HepG2 (cell line): ENCODE results near the gene CD9. TPM values are rescaled to one million over a fixed set of nuclear protein-coding genes. Genes with fewer than 3 reads are reported as not detected.

ENCODE experiments used
- ETV6 ChIP-seq: sonication (generic); formaldehyde crosslinking; conservative IDR thresholded peaks from 2 replicates; pipeline ENCODE4 v1.4.0; 2020; ENCODE audit warnings: missing genetic modification reagents
- GABPA ChIP-seq, 2 experiments: IDR thresholded peaks; 2 replicates each; pipeline ENCODE4 v1.6.1; 2011 to 2016; ENCODE audit warnings: low read depth in 2 of 2, low read length in 1 of 2, missing biosample characterization in 1 of 2, missing genetic modification characterization in 1 of 2
- KLF9 ChIP-seq: IDR thresholded peaks from 2 replicates; pipeline ENCODE4 v1.6.1; 2016; ENCODE audit warnings: low read depth
- NR3C1 ChIP-seq: sonication (generic); formaldehyde crosslinking; IDR thresholded peaks from 2 replicates; pipeline ENCODE4 v1.4.0; 2020; ENCODE audit warnings: missing genetic modification reagents
- SKIL ChIP-seq: sonication (generic); formaldehyde crosslinking; IDR thresholded peaks from 2 replicates; pipeline ENCODE4 v1.8.0; 2022; ENCODE audit warnings: missing genetic modification reagents, mild to moderate bottlenecking, moderate library complexity, borderline replicate concordance
- SP5 ChIP-seq: IDR thresholded peaks from 2 replicates; pipeline ENCODE4 v1.6.1; 2016; ENCODE audit warnings: low read depth, borderline replicate concordance
- TCF7 ChIP-seq: sonication (generic); IDR thresholded peaks from 2 replicates; pipeline ENCODE4 v1.6.1; 2016; ENCODE audit warnings: antibody characterized with exemption, low read depth
- ZFAT ChIP-seq: sonication (generic); formaldehyde crosslinking; conservative IDR thresholded peaks from 2 replicates; pipeline ENCODE4 v1.8.1; 2023; ENCODE audit warnings: missing genetic modification reagents, inconsistent platforms
- ZIK1 ChIP-seq: sonication (generic); formaldehyde crosslinking; IDR thresholded peaks from 2 replicates; pipeline ENCODE4 v1.5.0; 2020; ENCODE audit warnings: mild to moderate bottlenecking, low read depth, missing genetic modification reagents, borderline replicate concordance
- ZNF460 ChIP-seq: sonication (generic); formaldehyde crosslinking; IDR thresholded peaks from 2 replicates; pipeline ENCODE4 v1.5.1; 2020; ENCODE audit warnings: missing genetic modification reagents, mild to moderate bottlenecking, borderline replicate concordance
- ZNF674 ChIP-seq: sonication (generic); formaldehyde crosslinking; IDR thresholded peaks from 2 replicates; pipeline ENCODE4 v1.5.0; 2020; ENCODE audit warnings: low read depth, mild to moderate bottlenecking, missing genetic modification reagents
- ZNF768 ChIP-seq: sonication (generic); formaldehyde crosslinking; IDR thresholded peaks from 2 replicates; pipeline ENCODE4 v1.4.0; 2020; ENCODE audit warnings: missing genetic modification reagents
- ZNF770 ChIP-seq: sonication (generic); formaldehyde crosslinking; IDR thresholded peaks from 2 replicates; pipeline ENCODE4 v1.5.0; 2020; ENCODE audit warnings: mild to moderate bottlenecking, missing genetic modification reagents
- polyA plus RNA-seq, 8 experiments: library from polyadenylated mRNA; depleted of rRNA in 3 of 8; stranded (reverse) in 7 of 8; unstranded in 1 of 8; fragments of >200 nt; fragmentation: Illumina TruSeq in 4 of 8; extraction: Trizol in 4 of 8; gene quantifications; 2 replicates each; pipeline versions ENCODE4 v1.2.1 to v1.2.3, GENCODE V29; 2011 to 2016; ENCODE audit warnings: low read depth in 4 of 8, missing spikeins in 1 of 8, mixed read lengths in 1 of 8; ENCODE audit not compliant: insufficient read depth in 1 of 8
- total RNA-seq, 5 experiments: library from RNA; depleted of rRNA; stranded (reverse); fragments of >200 nt; fragmentation: Illumina TruSeq; extraction: Trizol; gene quantifications; 2 replicates each; pipeline ENCODE4 v1.2.3, GENCODE V29; 2016; ENCODE audit warnings: low read depth in 1 of 5
- TF ChIP-seq, protein P1 (sequence below): sonication (generic); formaldehyde crosslinking; IDR thresholded peaks from 2 replicates; pipeline ENCODE4 v1.4.0; 2020; ENCODE audit warnings: mild to moderate bottlenecking, missing genetic modification reagents

The CD9 gene
- total and polyA plus RNA-seq, 2 of the 13 experiments (the other 11 are each of a cell fraction or from before 2014, with no cell fraction given): 5.8 to 38.3 TPM

DNA sequence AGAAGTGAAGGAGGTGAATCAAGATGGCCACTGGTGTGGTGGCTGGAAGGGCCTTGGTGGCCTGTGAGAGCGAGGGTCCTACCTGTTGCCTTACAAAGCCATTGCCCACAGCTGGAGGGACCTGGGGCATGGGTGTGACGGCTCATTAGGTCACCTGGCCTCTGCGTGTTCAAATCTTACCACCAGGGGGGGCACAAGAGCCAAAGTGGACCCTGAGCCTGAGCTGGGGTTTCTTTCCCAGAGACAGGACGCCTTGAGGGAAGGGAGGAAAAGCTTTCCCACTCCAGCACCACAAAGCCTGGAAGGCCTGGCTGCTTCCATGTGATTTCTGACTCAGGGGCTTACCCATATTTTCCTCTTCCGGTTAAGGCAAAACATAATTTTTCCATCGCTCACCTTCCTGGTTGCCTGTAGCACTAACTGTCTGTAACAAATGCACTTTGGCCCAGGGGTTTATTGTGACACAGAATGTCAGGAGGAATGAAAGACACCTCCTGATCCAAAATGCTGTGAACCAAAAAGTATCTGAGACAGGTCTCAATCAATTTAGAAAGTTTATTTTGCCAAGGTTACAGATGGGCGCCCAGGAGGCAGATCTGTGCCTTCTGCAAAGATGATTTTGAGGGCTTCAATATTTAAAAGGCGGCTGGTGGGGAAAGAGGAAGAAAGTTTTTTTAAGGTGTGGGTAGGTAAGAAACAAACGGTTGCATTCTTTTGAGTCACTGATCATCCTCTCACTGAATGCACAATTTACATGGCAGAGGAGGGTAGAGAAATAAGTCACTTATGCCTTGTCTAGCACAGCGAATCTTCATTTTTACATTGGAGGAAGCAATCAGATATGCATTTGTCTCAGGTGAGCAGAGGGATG lies 4.3 kb upstream of the CD9 start (continued):
- TF ChIP-seq ZFAT (CRISPR knock-in tag) (no peak), GABPA (IDR thresholded peaks at IDR 0.05; ENCODE audit: low read depth, low read length) (no peak), GABPA (CRISPR knock-in tag; IDR thresholded peaks at IDR 0.05; ENCODE audit: low read depth) (peak; percentile 66), ETV6 (CRISPR knock-in tag) (no peak), NR3C1 (no peak), ZNF768 (CRISPR knock-in tag) (no peak), ZNF770 (CRISPR knock-in tag) (no peak), ZNF674 (CRISPR knock-in tag) (no peak), ZNF460 (CRISPR knock-in tag) (no peak), ZIK1 (CRISPR knock-in tag) (no peak), SKIL (CRISPR knock-in tag) (no peak), TCF7 (no peak), KLF9 (CRISPR knock-in tag) (no peak), SP5 (CRISPR knock-in tag) (no peak)
- TF ChIP-seq, protein P1, sequence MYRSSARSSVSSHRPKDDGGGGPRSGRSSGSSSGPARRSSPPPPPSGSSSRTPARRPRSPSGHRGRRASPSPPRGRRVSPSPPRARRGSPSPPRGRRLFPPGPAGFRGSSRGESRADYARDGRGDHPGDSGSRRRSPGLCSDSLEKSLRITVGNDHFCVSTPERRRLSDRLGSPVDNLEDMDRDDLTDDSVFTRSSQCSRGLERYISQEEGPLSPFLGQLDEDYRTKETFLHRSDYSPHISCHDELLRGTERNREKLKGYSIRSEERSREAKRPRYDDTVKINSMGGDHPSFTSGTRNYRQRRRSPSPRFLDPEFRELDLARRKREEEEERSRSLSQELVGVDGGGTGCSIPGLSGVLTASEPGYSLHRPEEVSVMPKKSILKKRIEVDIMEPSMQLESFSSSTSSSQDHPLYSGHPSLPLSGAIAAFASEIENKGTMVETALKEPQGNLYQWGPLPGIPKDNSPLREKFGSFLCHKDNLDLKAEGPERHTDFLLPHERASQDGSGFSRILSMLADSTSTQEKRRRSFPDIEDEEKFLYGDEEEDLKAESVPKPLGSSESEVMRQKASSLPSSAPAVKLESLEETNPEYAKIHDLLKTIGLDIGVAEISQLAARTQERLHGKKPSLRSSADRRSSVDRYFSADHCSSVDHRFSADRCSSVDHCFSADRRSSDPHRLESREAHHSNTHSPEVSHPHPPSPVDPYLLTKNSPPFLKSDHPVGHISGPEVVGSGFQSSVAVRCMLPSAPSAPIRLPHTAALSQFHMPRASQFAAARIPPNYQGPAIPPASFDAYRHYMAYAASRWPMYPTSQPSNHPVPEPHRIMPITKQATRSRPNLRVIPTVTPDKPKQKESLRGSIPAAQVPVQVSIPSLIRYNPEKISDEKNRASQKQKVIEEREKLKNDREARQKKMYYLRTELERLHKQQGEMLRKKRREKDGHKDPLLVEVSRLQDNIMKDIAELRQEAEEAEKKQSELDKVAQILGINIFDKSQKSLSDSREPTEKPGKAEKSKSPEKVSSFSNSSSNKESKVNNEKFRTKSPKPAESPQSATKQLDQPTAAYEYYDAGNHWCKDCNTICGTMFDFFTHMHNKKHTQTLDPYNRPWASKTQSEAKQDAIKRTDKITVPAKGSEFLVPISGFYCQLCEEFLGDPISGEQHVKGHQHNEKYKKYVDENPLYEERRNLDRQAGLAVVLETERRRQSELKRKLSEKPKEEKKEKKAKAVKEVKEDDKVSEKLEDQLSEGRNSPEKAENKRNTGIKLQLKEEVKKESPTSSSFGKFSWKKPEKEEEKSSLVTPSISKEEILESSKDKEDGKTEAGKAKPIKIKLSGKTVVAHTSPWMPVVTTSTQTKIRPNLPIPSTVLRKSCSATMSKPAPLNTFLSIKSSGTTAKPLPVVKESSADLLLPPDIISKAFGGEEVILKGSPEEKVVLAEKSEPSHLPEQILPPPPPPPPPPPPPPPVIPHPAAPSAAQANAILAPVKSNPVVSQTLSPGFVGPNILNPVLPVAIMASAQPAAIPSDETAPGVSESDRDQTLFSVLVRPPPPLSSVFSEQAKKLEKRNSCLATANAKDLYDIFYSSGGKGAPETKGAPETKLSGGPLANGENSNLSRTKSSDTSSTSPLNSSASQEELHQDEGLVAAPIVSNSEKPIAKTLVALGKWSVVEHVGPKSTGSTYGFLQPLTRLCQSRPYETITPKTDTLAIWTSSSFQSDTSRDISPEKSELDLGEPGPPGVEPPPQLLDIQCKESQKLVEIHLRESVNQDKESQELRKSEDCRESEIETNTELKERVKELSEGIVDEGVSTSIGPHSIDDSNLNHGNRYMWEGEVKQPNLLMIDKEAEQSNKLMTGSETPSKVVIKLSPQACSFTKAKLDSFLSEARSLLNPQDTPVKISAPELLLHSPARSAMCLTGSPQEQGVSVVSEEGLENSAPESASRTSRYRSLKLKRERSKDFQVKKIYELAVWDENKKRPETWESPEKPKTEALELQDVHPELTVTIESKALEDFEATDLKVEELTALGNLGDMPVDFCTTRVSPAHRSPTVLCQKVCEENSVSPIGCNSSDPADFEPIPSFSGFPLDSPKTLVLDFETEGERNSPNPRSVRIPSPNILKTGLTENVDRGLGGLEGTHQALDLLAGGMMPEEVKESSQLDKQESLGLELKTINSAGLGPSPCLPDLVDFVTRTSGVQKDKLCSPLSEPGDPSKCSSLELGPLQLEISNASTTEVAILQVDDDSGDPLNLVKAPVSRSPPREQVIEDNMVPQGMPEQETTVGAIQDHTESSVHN: no peak
